ENCODE measurements around the gene FNTB. TPM values are rescaled to one million over a fixed set of nuclear protein-coding genes. Genes with fewer than 3 reads are reported as not detected.

Gene FNTB
- total RNA-seq, 1 donor from 2014 or later = 22.4 TPM

- peaks cover 14% of the 10 kb centered on the region for H3K4me1 Mint-ChIP-seq (ENCODE audit: low read depth)
- H3K9me3 Mint-ChIP-seq (ENCODE audit: low read depth) = no peaks in the 10 kb centered on the region
- H3K4me3 Mint-ChIP-seq (ENCODE audit: low read depth) = peak overlapping the region; percentile 75
- peaks cover 1% of the 10 kb centered on the region for H3K36me3 Mint-ChIP-seq (ENCODE audit: insufficient read depth)
- H3K27me3 Mint-ChIP-seq = peaks cover 21% of the 10 kb centered on the region
- H3K27ac Mint-ChIP-seq = no peak overlapping the region
- TF ChIP-seq, protein P1, sequence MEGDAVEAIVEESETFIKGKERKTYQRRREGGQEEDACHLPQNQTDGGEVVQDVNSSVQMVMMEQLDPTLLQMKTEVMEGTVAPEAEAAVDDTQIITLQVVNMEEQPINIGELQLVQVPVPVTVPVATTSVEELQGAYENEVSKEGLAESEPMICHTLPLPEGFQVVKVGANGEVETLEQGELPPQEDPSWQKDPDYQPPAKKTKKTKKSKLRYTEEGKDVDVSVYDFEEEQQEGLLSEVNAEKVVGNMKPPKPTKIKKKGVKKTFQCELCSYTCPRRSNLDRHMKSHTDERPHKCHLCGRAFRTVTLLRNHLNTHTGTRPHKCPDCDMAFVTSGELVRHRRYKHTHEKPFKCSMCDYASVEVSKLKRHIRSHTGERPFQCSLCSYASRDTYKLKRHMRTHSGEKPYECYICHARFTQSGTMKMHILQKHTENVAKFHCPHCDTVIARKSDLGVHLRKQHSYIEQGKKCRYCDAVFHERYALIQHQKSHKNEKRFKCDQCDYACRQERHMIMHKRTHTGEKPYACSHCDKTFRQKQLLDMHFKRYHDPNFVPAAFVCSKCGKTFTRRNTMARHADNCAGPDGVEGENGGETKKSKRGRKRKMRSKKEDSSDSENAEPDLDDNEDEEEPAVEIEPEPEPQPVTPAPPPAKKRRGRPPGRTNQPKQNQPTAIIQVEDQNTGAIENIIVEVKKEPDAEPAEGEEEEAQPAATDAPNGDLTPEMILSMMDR (IDR thresholded peaks at IDR 0.05; ENCODE audit: unreplicated experiment) = no peak
- DNase-seq (ENCODE audit: low spot score, unreplicated experiment) = no peak
These were observed 15.2 kb upstream of the FNTB start for GRCh38 chr14:64971491-64971942.

GRCh38 chr14:64971943-64972791, 14.5 kb upstream of the FNTB start, which contains the start of gene RAB15:
Gene RAB15 (minus strand): TSS chr14:64972336. CDS start chr14:64972076, 260 bp downstream.
- DNase-seq (ENCODE audit: low spot score, unreplicated experiment) = peak; percentile 29
- TF ChIP-seq, protein P1 (IDR thresholded peaks at IDR 0.05; ENCODE audit: unreplicated experiment) = no peak
- H3K27me3 Mint-ChIP-seq = peaks cover 21% of the 10 kb centered on the region
- H3K27ac Mint-ChIP-seq = peak within 1 kb of the TSS; percentile 41
- peak within 1 kb of the TSS; percentile 79 for H3K4me3 Mint-ChIP-seq (ENCODE audit: low read depth)
- no peaks in the 10 kb centered on the region for H3K9me3 Mint-ChIP-seq (ENCODE audit: low read depth)
- H3K36me3 Mint-ChIP-seq (ENCODE audit: insufficient read depth) = no peaks in the 10 kb centered on the region
- H3K4me1 Mint-ChIP-seq (ENCODE audit: low read depth) = peaks cover 11% of the 10 kb centered on the region

- Mint-ChIP-seq H3K27me3 (peaks cover 21% of the 10 kb centered on the region), H3K9me3 (ENCODE audit: low read depth) (no peaks in the 10 kb centered on the region), H3K27ac (no peak overlapping the region), H3K4me3 (ENCODE audit: low read depth) (peak overlapping the region; percentile 79), H3K4me1 (ENCODE audit: low read depth) (peaks cover 11% of the 10 kb centered on the region), H3K36me3 (ENCODE audit: insufficient read depth) (no peaks in the 10 kb centered on the region)
- TF ChIP-seq, protein P1 (IDR thresholded peaks at IDR 0.05; ENCODE audit: unreplicated experiment) = no peak
- DNase-seq (ENCODE audit: low spot score, unreplicated experiment) = no peak
These were observed 13.7 kb upstream of the FNTB start for GRCh38 chr14:64973026-64973442.

GRCh38 chr14:64973826-64974225, 12.9 kb upstream of the FNTB start:
- no peak overlapping the region for H3K4me3 Mint-ChIP-seq (ENCODE audit: low read depth)
- H3K36me3 Mint-ChIP-seq (ENCODE audit: insufficient read depth) = no peaks in the 10 kb centered on the region
- DNase-seq (ENCODE audit: low spot score, unreplicated experiment) = no peak
- no peaks in the 10 kb centered on the region for H3K9me3 Mint-ChIP-seq (ENCODE audit: low read depth)
- H3K27me3 Mint-ChIP-seq = peaks cover 21% of the 10 kb centered on the region
- H3K4me1 Mint-ChIP-seq (ENCODE audit: low read depth) = peaks cover 16% of the 10 kb centered on the region
- no peak overlapping the region for H3K27ac Mint-ChIP-seq
- TF ChIP-seq, protein P1 (IDR thresholded peaks at IDR 0.05; ENCODE audit: unreplicated experiment) = no peak

DNA sequence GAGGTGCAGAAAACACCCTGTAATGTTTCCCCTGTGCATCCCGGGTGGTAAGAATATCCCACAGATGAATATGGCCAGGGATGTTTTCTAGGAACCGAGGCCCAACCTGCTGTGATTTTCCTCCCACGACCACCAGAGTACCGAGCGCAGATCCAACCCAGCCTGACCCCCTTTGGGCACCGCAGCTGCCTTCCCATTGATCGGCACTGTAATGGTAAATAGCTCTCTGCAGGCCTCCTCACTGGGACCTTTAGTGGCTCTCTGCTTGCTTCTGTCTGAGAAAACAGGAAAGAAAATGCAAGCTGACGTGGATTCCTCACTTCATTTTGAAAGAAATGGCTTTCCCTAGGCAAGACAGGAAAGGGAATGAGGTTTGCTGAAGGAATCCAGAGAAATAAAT, 12.1 kb upstream of the FNTB start:
- Mint-ChIP-seq H3K4me1 (ENCODE audit: low read depth) (peaks cover 20% of the 10 kb centered on the region), H3K4me3 (ENCODE audit: low read depth) (no peak overlapping the region), H3K36me3 (ENCODE audit: insufficient read depth) (no peaks in the 10 kb centered on the region), H3K9me3 (ENCODE audit: low read depth) (no peaks in the 10 kb centered on the region), H3K27ac (no peak overlapping the region), H3K27me3 (peaks cover 17% of the 10 kb centered on the region)
- DNase-seq (ENCODE audit: low spot score, unreplicated experiment) = no peak
- TF ChIP-seq, protein P1 (IDR thresholded peaks at IDR 0.05; ENCODE audit: unreplicated experiment) = no peak
